HG03095 (cell line): ENCODE results near the gene COL4A1.

Source experiments
- ATAC-seq: cut with Tn5 transposase; IDR thresholded peaks from one replicate; pipeline ENCODE4 v1.9.1; 2021; ENCODE audit warnings: moderate library complexity; ENCODE audit not compliant: unreplicated experiment

COL4A1 gene

DNA sequence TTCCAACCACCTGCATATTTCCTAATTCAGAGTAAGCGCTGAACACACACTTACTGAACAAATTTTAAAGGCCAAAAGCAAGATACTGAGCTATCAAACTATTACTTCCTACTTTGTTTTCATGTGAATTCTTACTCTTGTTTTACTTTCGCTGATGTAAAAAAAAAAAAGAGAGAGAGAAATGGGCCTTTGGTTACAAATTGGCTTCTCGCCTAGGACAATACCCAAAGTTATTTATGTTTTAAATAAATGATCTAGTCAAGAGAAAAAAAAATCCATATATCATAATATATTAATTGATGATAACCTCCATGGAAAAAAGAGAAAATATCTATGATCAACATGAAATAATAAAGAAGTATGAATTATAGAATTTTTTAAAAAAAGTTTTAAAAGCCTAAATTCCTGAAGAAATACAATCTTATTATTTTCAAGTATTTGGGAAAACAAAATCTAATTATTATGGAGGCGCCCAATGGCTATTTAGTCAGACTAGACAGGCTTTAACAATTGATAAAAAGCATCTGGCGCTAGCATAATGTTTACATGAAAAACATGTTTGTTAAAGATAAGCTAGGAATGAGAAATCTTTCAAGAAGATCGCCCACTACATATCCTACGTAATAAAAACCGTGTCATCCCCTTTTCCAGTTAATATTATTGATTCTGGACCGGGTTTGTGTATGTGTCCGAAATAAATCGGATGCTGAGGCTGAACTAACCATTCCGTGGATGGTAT is 9.0 kb downstream of the COL4A1 start:
- no peak for ATAC-seq

DNA sequence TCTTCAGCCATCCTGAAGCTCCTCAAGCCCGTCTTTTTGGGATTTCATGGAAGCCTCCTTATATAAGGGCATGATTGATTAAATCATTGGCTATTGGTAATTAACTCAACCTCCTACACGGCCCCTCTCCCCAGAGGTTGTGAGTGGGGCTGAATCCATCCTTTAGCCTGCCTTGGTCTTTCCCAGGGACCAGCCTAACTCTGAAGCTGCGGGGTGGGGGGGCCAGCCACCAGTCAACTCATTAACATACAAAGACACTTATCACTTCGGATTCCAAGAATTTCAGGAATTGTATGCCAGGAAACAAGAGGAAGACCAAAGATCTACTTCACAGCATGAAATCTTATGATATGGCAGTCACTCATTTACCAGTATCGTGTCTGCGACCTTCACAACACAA is 9.9 kb downstream of the COL4A1 start:
- ATAC-seq: no peak

DNA sequence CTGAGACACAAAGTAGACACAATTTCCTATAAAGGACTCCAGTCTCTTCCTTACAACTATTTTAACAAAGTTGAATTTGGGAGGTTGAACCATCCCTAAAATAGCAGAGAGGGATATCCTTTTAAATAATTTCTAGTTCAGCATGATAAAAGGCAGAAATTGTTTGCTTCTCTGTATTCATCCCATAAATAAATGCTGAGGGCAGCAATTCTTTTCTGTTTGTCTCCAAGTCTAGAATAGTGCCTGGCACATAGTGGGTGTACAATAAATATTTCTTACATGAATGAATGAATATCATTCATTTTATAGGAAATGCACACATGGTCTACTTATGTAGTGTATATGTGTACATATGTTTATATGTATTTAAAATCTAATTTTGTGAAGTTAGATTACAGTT is 12.3 kb downstream of the COL4A1 start:
- no peak for ATAC-seq

DNA sequence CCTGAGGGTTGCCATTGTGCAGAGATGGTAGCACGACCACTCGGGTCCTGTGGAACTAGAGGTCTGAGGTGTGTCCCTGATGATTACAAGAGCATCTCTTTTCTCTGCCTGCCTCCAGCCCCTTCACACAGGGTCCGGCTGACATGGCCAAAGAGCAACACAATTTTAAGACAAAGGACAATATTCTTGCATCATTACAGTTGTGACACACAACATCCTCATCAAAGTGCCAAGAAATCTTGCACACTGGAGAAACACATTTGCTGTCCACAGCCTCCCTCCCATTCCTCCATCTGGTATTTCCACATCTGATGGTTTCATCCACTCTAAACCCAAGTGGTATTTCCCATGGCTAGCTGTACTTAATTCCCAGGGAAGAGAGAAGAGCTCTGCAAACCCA is 12.8 kb downstream of the COL4A1 start:
- ATAC-seq: no peak

DNA sequence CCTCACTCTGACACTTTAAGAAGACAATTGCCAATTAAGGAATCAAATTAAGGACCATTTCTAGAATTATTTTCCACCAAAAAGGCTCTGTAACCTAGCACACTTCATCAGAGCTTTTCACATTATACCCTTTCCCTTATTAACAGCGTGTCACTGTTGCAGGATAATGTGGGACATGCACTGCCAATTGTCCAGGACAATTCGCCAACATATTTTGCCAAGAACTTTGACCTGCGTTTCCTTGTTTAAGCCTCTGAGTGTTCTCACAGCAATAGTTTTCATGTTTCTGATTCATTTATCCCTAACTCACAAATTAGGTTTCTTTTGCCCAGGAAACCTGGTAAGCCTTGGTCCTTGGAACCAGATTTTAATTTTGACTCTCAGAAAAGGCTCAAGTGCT is 13.3 kb downstream of the COL4A1 start:
- no peak for ATAC-seq

DNA sequence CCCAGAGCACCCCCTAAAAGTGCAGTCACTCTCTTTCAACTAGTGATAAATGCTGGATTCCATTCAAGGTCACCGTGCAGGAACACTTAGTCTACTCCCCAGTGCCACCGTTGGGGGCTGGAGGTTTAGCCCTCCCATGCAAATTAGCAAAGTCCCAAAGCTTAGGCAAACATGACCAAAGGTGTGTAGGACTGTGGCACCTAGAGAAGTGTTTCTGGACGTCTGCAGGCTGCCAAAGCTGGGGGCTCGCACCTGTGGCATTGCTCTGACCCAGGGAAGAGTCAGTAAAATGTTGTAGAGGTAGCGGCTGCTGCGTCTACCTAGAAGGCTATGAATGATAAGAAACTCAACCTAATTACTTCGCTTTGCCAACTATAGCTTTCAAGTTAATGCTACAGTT is 13.9 kb downstream of the COL4A1 start:
- ATAC-seq: no peak

DNA sequence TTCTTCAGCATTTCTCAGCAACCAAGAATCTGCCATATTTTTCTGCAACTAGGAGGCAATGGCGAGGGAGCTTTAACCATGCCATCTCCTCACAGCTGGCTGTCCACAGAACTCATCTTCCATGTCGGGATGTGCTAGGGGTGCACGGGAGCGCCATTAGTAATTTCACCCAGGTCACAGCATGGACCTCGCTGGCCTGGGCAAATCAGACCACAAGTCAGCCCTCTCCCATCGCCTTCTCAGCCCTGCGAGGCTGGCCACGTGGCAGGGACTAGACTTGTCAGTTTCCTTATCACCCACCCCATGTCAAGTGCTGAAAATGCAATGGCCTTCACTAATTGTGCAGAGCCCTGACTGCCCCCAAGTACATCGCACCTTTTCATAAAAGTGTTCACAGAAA is 15.7 kb downstream of the COL4A1 start:
- ATAC-seq: no peak

DNA sequence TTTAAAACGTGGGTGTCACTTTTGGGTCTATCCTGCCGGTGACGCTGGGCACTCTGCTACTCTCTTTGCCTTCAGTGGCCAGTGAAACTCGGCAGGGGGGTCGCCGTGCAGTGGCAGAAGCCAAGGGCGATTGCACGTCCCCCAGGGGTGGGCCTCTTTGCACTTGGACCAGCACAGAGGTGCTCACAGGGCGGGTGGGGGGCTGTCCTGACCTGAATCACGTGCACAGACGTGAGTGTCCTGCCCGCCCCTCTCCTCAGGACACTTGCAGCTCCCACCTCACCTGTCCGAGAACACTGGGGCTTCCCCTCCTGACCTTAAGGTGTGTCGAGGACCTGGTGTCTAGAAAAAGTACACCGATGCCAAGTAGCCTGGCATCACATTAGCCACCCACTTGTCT is 16.1 kb downstream of the COL4A1 start:
- ATAC-seq: no peak

DNA sequence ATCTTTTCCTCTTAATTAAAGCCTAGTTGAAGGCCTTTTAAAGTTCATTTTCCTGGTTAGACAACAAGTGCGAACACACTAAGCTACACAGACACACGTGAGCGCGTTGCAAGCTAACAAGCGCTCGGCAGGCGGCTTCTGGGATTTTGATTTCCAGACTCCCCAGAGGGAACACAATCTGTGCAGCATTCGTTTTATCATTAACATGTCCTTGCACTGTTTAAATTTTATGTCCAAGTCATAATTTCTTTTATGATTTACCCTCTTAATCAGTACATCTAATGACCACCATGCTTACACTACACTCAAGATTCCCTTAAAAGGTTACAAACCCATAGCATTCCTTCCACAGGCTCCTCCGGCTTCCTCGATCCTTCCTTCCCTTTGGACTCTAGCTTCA is 16.8 kb downstream of the COL4A1 start:
- no peak for ATAC-seq

DNA sequence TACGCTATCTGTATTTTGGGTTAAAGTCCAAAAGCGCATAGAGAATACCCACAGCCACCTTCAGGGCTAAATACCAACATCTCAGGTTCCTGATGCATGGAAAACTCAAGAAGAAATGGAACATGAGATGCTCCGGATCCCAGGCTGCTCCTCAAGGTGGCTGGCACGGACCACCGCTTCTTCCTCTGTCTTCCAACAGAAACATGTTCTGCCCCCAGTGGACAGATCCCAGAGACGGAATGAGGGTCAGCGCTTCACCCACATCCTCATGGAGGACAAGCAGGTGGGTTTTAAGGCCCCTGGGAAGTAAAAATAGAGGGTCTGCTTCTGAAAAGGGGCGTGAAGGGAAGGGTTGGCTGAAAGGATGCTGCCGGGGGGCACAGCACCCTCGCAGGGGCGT is 17.3 kb downstream of the COL4A1 start:
- ATAC-seq: no peak

DNA sequence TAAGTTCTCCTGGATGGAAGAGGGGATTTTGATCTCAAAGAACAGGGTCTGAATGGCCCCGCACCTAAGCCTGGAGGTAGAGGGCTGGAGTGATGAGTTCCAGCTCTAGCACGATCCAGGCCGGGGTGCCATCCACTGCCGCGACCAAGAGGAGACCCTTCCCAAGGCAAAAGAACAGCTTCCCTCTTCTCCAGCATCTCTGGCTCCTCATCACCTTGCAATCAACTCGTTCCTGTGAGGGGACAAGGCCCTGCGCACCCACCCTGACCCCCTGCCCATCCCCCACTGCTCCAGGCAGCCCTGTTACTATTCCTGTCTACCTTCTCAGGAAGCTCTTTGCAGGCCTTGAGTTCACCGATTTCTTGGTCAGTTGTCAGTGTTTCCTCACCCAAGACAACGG is 17.8 kb downstream of the COL4A1 start:
- ATAC-seq: no peak

DNA sequence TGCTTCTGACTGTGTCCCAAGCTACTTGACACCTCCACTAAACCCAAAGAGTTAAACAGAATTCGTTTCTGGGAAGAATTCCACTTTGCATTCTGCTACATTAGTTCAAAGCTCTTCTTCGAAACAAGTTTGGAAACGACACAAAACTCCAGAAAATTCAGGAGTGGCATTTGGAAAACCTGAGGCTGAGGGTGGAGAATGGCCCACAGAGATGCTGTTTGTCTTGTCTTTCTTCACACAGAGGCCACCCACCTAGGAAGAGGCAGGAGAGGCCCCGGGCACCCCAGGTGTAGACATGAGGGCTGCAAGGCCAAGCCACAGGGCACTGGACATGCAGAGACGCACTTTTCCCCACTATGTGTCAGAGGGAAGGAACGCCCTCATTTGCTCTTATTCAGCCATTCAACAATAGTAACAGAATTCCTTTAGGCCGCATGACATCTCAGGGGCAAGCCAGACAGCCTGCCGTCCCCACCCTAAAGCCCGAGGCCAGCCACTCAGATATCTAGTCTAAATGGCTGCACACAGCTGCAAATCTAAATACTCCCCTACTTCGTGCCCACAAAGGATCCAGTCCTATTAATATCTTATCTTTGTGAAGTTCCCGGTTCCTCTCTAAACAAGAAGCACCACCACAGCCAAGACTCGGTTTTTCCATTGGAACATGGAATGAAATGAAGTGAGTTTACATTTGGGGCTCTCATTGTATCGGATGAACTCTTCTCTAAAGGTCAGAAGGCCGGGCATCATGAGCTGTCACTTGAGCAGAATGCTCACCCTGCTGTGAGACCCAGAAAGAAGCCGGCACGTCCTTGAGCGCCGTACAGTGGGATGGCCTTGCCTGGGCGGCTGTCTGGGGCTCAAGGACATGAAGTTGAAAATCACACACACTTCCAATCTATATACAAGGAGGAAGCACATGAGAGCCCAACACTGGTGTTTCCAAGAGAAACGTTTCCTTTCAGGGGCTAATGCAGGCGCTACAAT is 19.8 kb downstream of the COL4A1 start:
- no peak for ATAC-seq

DNA sequence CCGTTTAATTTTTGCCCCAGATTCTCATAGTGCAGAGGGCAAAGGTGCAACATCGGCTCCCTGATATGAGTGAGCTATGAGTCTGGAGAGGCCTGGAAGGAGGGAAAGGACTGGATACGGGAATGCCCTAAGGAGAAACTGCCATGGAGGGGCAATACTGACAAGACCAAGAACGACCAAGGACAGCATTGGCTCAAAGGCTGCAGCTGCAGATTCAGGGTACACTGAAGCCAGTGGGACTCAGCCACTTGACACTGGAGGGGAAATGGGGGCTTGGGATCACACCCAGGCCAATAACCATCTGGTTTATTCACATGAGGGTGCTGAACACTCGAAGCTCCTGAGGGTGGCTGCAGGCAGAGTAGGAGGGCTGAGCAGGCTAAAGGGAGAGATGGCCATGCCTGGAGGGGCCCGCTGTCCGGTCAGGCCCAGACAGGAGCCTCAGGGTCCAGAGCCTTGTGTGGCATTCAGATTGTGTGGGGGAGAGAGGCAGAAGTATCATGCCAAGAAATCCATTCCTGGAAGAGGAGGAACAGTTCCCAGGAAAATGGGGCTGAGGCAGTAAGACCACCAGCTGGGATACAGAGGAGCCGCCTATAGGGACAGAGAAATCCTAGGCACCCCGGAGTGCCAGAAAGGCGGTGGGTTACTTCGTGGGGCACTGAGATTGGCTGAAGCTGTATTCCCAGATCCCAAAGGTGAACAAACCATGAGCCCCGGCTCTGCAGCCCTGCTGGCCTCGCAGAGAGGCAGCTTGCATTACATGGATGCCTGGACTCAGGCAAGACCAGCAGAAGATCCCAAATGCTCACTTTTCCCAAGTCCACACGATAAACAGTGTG is 20.7 kb downstream of the COL4A1 start:
- no peak for ATAC-seq

DNA sequence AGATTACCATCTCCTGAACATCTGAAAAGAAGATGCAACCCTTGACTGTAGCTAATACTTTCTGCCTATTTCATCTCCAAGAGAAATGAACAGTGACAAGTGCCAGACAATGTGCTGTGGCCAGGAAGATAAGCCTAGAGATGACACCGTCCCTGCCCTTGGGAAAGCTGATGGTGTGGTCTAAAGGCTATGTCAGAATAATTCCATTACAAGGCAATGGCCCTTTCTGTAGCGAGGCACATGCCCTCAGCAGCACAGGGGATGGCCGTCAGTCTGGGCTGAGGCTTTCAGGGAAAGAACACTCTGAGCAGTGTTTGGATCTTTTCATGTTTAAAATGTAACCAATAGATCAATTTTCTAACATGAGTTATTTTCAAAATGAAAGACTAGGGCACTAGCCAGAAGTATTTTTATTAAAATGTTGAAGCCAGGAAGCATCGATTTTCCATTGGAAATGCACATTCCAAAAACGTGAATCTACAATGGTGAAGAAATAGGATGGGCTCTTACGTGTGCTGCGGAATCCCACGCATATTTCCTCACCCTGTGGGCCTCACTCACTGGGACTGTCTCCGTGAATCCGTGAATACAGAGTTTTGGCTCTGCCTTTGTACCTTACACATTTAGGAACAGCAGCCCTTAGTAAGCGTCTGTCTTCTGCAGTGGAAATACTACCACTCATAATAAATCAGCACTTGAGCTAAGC is 22.0 kb downstream of the COL4A1 start:
- no peak for ATAC-seq

DNA sequence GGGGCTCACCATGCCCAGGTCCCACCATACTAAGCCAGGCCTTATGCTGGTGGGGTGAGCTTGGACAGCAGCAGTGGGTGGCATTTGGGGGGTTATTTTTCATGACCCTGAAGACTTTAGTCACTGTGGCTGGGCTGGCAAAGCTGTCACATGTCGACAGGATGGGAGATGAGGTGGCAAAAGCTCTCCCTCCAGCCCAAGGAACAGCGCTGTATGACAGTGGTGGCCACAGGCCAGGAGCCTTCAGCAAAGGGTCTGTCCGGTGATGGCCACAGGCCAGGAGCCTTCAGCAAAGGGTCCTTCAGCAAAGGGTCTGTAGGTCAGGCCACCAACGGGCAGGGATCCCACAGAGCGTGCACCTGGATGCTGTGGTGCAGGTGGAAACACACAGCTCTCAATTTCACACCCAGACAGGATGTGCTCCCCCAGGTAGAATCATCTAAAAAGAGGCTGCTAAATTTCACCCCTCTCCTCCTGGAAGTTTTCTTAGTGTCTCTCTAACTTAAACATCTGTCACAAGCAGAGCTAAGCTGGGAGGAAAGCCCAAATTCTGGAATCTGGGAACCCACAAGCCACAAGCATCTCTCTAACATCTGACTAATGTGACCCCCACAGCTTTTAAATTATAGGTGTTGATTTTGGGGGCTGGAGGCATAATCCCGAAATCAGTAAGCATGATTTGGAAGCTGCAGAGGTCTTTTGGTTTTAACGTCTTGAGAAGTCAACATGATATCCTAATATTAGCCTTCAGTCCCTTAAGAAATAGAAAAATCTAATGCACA is 23.0 kb downstream of the COL4A1 start:
- ATAC-seq: no peak

DNA sequence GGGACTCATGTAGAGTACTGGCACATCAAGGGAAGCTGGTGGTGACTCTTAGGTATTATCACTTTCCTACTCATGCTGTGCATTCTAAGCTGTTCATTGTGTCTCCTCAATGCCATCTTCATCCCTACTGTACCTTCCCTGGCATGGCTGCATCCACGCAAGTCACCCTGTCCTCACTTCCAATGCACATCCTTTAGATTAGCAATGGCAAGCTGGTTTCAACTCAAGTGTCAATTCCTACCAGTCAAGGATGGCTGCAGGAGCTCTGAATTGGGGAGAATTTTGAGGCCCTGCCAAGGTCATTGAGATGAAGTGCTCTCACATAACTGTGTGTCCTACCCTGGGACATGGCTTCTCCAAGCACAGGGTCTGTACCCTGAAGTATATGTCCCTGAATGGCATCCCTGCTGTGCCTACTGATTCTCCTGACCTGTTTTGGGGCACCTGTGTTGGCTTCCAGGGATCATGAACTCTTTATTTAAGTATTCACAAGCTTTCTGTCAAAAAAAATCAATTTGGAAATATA is 24.6 kb downstream of the COL4A1 start:
- ATAC-seq: no peak

DNA sequence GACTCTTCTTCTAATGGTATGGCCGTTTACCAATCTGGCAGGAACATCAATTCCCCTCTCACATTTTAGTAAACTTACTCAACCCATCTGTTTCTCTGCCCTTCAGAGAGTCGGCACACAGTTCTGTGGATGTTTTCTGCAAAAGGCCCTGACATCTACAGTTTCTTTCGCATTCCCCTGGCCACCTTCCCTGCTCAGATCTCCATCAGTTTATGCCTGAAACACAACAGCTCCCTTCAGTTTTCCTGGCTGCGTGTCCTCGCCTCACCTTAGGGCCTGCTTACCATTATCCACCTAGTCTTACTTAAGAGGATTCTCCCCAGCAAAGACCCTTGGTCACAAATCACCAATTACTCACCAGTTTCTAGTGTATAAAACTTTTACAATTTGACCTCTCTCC is 25.2 kb downstream of the COL4A1 start:
- ATAC-seq: no peak

DNA sequence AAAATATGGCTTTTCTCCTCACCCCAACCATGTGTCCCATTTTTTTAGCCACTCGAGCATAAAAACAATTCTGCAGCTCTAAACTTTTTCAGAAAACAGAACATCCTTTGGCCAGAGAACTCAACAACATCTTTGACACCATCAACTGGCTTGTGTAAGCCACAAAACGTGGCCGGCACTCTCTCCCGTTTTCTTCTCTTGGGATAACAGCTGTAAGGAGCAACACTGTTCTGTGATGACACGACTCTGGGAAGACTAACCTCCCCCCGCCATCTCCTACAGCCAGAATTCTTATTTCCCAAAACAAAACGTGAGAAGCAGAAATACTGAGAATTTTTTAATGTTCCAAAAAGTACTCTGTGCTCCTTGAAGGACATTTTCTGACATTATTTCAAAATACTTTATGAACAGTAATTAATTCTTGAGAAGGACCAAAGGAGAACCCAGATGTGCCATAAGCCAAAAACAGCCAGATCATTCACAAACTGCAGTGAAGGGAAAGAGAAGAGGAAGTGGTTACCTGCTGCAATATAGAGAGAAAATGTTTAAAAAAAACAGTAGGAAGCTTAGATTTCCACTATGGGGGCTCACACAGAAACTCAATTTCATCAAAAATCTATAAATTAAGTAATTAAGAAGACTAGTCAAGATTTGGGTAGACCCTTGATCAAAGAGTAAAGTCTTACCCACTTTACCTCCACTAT is 25.8 kb downstream of the COL4A1 start:
- ATAC-seq: no peak

DNA sequence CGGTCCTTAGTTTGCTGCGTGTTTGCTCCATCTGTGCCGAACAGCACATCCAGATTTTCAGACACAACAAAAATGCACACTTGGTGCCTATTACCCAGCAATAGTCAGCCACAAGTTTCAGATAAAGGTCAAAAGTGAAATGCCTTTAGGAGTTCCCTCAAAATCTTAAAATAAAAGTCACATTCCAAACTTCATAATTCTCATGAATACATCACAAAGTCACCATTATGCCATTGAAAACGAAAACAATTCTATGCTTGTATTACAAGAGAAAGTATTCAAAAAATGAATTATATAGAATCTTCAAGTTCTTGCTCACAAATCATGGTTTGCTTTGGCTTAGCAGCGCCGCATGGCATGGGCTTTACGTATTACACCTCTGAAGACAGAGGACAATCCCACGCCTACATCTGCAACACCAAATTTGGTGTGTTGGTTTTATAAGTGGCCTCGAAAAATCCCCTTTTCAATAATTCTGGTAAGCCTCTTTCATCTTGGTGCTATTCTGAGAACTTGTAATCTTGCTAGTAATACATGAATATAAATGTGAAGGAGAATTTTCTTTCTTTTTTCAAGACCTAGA is 26.6 kb downstream of the COL4A1 start:
- no peak for ATAC-seq
